ENCODE data around the gene GJC2.

- no peak for TF ChIP-seq POLR2AphosphoS5 (IDR thresholded peaks at IDR 0.05; ENCODE audit: low read depth, low read length)
- no peak for TF ChIP-seq TAF1 (IDR thresholded peaks at IDR 0.05; ENCODE audit: borderline replicate concordance, low read depth, low read length)
Observed at GRCh38 chr1:228142155-228142691, 7.5 kb upstream of the GJC2 start.
